ENCODE results near the gene WFDC6. TPM values are rescaled to one million over a fixed set of nuclear protein-coding genes. Genes with fewer than 3 reads are reported as not detected.

WFDC6 gene
- total RNA-seq, 1 donor from 2014 or later: not detected

GRCh38 chr20:45485388-45485787 lies 53.9 kb downstream of the WFDC6 start:
- no peak for ATAC-seq
- DNase-seq: no peak
- intact Hi-C loops (cut with DNase I): no loop called here
- H3K27me3 ChIP-seq (ENCODE audit: low read depth): peaks cover 20% of the 10 kb centered on the region
- no peak overlapping the region for H3K27ac ChIP-seq
- H3K9me3 ChIP-seq: no peaks in the 10 kb centered on the region
- no peak for TF ChIP-seq CTCF (IDR thresholded peaks at IDR 0.05)
- H3K36me3 ChIP-seq: no peaks in the 10 kb centered on the region
- no peak overlapping the region for H3K4me3 ChIP-seq
- no peaks in the 10 kb centered on the region for H3K4me1 ChIP-seq

GRCh38 chr20:45484676-45485075 lies 54.6 kb downstream of the WFDC6 start:
- no peaks in the 10 kb centered on the region for H3K36me3 ChIP-seq
- TF ChIP-seq CTCF (IDR thresholded peaks at IDR 0.05): no peak
- ATAC-seq (no peak), DNase-seq (no peak)
- intact Hi-C loops (cut with DNase I): no loop called here
- H3K4me3 ChIP-seq: no peak overlapping the region
- peaks cover 26% of the 10 kb centered on the region for H3K27me3 ChIP-seq (ENCODE audit: low read depth)
- H3K27ac ChIP-seq: no peak overlapping the region
- no peaks in the 10 kb centered on the region for H3K4me1 ChIP-seq
- H3K9me3 ChIP-seq: no peaks in the 10 kb centered on the region

Other genes starting within 250 kb of the WFDC6 start
- not detected for gene RBPJL, start 232.6 kb downstream of the WFDC6 start, total RNA-seq
- gene MATN4, start 231.2 kb downstream of the WFDC6 start, total RNA-seq: not detected
- 259 TPM for gene SDC4, start 191.1 kb downstream of the WFDC6 start, total RNA-seq
- gene SYS1, start 176.3 kb downstream of the WFDC6 start, total RNA-seq: 69.3 TPM
- gene TP53TG5, start 161.2 kb downstream of the WFDC6 start, total RNA-seq: not detected
- gene DBNDD2, start 131.2 kb downstream of the WFDC6 start, total RNA-seq: 82.2 TPM
- 78.7 TPM for gene PIGT, start 123.3 kb downstream of the WFDC6 start, total RNA-seq
- gene WFDC2, start 69.7 kb downstream of the WFDC6 start, total RNA-seq: 172 TPM
- gene SPINT3, start 23.9 kb downstream of the WFDC6 start, total RNA-seq: not detected
- gene EPPIN, start 7.9 kb upstream of the WFDC6 start, total RNA-seq: 0.38 TPM
- not detected for gene WFDC8, start 39.8 kb upstream of the WFDC6 start, total RNA-seq
- gene WFDC10A, start 90.3 kb upstream of the WFDC6 start, total RNA-seq: not detected
- not detected for gene WFDC9, start 91.8 kb upstream of the WFDC6 start, total RNA-seq
- not detected for gene WFDC11, start 130.8 kb upstream of the WFDC6 start, total RNA-seq
- gene WFDC13, start 162.6 kb upstream of the WFDC6 start, total RNA-seq: not detected
- gene WFDC10B, start 165.5 kb upstream of the WFDC6 start, total RNA-seq: 1.2 TPM
- gene SPINT4, start 182.9 kb upstream of the WFDC6 start, total RNA-seq: not detected

All from lower lobe of right lung (tissue), 2 donors.